GM19239 (cell line): Measurements from ENCODE around the gene KCNK2.
"Not testable (repeated sequence)": the region's sequence is repeated elsewhere in the genome, so short reads cannot be mapped to it uniquely, and the experiment has no call there.

Source experiments
- DNase-seq: peaks from one replicate; pipeline ENCODE4 v3.0.0; 2011; ENCODE audit warnings: low spot score; ENCODE audit not compliant: insufficient read length
- FAIRE-seq: peaks from 2 replicates; lab custom pipeline; 2011; peaks lifted over from hg19 to GRCh38; lab: Jason Lieb, UNC

The KCNK2 gene

DNA sequence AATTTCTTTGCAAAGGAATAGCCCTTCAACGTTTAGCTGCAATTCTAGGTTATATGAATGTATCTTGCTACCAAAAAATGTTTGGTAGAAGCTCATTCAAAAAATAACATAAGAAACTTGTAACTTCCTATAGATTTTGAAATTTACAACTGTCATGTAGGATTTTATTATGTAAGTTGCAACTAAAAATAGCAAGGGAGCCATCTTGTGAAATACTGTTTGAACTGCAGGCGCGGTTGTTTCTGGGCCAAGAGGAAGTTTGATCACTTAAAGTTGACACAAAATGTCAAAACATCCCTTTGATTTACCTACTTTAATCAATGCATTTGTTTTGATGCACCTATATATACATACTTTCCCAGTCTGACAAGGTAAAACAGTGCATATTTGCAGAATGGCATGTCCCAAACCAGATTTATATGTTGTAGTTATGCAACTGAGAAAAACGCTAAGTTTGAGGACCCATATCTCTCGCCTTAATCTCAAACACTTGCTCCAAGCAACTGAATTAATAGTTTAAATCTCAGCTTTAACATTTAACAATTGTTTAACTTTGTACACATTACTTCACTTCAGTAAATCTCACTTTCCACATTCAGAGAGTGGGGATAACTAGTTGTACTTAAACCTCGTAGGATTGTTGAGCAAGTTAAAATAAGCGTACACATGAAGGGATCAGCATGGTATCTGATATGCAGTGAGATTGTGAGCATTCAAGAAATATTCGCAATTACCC is 63.9 kb downstream of the KCNK2 start:
- FAIRE-seq (no peak), DNase-seq (no peak)

DNA sequence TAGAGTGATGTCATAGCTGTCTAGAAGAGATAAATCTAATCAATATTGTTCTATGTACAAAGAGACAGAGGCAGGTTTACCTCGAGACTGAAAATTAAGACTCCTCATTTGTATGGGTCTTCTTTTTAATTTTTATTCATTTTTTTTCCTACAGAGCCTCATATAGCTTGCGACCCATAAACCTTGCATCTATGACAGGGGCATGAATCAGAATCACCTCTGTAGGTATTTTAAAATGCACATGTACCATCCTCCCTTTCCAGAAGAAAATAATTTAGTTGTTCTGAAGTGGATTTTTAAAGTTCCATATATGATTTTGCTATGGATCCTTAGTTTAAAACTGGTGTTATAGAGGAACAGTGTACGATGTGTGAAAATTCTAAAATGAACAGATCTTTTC is 64.5 kb downstream of the KCNK2 start:
- DNase-seq = no peak

DNA sequence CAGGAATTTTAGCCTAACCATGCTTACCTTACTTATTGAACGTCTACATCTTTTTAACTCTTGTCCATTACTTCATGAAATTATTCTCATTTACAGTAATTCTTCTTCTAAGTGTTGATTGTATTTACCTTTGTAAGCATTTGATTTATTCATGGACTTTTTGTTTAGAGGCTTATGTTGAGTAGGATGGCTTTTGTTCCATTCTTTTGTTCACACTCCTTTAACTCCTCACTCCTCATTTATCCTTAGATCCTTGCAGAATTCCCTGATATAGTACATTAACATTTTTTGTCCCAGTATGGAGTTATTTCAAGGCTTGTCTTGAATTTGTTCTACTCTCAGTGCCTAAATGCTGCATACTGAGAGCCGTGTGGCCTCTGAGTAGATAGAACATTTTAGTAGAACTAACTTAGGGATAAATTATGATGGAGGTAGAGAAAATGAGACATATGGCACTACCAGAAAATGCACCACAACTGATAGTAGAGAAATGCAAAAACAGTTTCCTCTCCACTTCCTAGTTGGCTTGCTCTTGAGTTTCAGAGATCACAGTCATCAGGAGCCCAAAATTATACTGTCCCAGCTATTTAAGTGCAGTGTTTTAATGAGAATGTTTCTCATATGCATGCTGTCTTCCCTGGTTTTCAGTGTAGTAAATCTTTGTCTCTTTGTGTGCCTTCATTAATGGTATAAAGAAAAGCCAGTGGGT is 69.5 kb downstream of the KCNK2 start:
- no peak for DNase-seq
- no peak for FAIRE-seq

More for the DNA sequence above, 64.5 kb downstream of the KCNK2 start:
- no peak for FAIRE-seq

DNA sequence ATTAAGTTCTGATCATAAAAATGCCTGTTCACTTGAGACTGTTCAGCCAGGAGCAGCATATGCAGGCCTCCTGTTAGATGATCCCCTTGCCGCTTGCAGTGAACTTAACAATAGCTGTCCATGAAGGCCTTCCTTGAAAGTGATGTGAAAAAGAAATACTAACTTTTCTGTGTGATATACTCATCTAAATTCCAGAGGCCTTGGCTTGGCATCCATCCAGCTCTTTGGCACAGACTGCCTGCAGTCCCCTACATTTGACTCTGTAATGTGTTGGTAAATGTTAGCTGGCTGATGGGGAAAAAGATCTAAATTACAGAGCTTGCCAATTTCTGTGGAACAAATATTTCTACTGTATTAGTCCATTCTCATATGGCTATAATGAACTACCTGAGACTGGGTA is 73.7 kb downstream of the KCNK2 start:
- DNase-seq (no peak), FAIRE-seq (no peak)

DNA sequence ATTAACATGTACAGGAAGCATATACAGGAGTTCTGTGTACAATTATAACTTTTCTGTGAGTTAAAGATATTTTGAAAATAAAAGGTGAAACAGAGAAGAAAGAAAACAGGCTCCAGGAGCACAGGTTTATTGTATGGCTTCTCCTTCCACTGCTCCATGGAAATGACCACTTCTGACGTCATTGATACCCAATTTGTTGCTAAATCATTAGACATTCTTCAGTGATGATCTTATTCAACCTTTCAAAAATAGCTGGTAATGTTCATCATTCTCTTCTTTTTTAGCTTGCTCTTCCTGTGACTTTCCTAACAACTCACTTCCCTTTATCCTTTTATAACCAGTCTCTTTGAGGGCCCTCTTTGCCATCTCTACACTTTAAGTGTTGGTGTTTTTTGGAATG is 77.8 kb downstream of the KCNK2 start:
- DNase-seq = no peak
- FAIRE-seq = no peak

DNA sequence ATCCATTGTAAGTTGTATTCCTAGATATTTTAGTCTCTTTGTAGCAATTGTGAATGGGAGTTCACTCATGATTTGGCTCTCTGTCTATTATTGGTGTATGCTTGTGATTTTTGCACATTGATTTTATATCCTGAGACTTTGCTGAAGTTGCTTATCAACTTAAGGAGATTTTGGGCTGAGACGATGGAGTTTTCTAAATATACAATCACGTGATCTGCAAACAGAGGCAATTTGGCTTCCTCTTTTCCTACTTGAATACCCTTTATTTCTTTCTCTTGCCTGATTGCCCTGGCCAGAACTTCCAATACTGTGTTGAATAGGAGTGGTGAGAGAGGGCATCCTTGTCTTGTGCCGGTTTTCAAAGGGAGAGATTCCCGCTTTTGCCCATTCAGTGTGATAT is 80.6 kb downstream of the KCNK2 start:
- not testable (repeated sequence) for FAIRE-seq, DNase-seq

DNA sequence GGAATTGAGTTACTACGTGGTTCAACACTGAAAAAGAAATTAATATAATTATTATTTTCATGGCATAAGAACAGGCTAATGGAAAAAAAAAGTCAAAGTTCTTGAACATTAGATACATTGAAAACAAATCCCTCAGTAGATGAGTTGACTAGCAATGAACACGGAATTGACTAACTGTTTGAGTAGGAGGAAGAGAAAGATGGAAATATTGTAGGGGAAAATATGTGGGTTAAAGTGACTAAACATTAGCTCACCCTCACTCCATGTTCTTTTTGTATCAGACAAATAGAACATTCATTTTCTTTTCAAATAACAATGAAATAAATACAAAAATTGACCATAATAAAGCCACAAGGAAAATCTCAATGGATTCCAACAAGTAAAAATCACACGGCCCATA is 84.3 kb downstream of the KCNK2 start:
- no peak for FAIRE-seq
- DNase-seq = no peak

DNA sequence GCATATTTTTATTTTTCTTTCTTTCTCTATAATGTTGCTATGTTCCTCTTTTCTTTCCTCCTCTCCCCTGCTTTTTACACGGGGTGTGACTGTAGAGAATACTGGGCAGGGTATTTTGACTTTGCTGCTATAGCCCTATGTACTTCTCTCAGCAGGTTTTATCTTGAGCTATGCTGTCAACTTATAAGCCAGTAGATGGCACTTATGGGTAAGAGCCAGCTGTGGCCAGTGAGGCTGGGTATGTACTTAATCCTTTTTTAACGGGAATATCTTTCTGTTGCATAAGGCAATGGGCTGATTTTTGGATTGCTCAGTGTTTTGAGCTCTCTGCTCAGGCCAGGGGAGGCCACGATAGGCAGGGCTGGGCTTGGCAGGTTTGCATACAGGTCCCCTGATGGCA is 99.0 kb downstream of the KCNK2 start:
- DNase-seq (no peak), FAIRE-seq (no peak)

DNA sequence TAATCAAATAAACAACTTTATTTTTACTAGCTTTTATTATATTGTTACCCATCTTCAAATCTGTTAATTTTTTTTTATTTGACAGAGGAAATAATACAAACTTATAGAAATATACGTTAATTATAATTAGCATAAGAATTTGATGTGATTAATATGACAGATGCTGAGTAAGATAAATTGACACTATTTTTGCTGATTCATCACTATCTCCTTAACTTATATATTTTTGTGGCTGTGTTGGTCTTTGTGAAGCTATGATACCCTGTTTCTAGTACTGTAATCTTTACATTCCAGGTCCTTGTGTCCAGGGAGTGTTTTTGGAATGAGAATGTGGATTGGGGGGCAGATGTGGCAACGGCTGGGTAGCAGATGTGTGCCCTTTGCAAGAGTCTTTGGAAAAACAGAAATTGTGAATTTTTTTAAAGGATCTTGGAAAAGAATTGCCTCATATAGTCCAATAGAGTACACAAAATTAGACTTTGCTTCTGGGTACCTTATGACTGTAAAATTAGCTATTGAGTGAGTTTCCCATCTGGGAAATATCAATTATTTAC is 102.6 kb downstream of the KCNK2 start:
- FAIRE-seq (no peak), DNase-seq (no peak)

DNA sequence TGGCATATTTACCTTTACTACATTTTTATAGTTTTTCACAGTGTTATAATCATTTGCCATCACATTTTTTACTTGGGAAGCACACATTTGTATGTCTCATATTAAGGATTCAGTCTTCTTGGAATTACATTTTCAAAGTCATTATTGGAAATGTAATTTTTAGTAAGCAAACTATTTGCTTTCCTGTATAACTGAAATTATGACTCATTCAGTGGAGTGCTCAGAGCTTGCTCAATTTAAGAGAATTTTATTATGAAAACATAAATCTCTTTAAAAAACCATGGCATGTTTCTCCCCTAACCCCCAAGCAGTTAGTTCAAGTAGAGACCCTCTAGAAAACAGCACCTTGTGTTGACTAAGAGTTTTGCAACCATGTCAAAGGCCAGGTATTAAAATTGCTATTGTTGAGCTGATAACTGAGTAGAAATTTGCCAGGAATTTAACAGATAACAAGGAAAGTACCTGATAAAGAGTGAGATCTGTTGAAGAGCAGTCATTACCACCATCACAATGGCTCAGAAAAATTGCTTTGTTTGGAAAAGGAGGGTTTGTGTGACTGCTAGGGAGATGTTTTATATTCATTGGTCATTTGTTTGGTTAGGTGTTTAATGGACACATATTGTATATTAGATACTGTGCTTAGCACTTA is 105.9 kb downstream of the KCNK2 start:
- DNase-seq = no peak
- FAIRE-seq = no peak

DNA sequence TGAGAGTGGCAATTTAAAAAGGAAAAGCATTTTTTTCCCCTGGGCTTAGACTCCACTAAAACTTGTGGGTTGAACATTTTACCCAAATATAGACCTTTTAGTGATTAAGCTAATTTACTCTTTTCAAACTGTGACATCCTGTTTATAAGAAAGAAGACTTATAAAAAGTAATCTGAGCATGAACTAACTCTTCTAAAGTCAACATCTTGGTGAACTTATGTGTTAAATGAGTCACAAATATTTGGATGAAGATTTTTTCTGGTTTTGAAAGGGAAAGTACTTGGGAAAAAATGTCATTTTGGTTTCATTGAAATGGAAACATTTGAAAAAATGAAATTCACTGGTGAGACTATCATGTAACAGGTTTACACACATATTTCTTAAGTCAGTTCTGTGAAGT is 109.8 kb downstream of the KCNK2 start:
- FAIRE-seq = no peak
- DNase-seq = no peak

DNA sequence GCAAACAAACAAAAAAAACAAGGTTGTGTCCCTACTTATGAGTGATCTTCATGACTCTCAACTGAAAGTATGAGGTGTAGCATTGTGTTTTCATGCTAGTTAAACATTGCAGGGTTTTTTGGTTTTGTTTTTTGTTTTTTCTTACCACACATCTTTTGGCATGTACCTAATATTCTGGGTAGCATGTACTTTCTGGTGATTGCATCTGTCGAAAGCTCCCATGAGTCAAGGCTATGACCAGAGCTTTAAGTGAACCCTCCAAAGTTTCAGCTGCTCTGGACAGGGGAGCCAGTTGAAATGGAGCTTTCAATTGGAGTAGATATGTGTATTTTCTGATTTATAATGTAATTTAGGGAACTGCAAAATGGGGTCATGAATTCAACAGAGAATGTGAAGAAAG is 115.5 kb downstream of the KCNK2 start:
- DNase-seq (no peak), FAIRE-seq (no peak)

DNA sequence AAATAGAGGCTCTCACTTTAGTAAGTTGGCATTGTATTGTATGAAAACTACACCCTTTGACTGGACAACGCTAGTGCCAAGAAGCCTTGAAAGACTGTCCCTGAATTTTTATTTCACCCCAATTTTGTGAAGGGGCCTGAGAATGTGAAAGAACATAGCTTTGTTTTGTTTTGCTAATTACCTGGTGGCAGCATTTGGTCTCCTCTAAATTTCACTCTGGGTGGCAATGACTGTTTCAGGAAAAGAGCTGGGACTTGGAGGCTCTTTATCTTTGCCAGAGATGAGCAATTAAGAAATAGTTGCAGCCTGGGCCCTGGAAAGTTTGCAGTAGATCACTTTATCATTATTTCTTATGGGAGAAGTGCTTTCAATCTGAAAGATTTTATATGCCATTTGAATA is 117.6 kb downstream of the KCNK2 start:
- no peak for DNase-seq
- FAIRE-seq = no peak

DNA sequence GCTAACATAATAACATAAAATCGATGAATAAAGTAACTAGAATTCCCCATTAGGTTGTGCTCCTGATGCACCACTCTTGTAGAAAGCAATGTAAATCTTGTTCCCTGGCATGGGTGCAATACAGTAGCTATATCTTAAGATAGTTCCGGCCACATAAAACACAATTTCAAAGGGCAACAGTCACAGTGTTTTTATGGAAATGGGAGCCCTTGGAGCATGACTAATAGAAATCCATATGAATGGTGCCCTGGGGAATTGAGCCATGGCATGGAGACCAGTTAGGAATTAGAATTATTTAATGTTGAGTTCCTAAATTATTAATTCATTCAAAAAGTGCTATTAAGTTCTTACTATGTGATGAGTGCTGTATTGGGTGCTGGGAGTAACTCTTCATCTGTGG is 118.7 kb downstream of the KCNK2 start:
- FAIRE-seq = no peak
- no peak for DNase-seq

DNA sequence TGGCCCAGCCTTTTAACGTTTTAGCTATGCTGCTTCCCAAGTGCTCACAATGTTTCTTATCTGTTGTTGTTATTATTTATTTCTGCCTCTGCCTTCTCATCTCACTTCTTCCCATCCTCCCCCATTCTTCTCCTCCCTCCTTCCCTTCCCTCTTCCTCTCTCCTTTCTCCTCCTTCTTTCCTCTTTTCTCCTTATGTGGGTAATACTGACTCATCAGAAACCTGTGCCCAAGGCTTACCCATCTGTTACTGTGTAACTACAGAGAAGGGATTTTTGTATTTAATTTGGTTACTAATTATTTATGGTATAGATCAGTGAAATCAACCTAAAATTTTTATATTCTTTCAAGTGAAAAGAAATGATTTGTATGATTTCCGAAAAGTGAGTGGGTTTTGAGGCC is 120.3 kb downstream of the KCNK2 start:
- DNase-seq = no peak
- no peak for FAIRE-seq

DNA sequence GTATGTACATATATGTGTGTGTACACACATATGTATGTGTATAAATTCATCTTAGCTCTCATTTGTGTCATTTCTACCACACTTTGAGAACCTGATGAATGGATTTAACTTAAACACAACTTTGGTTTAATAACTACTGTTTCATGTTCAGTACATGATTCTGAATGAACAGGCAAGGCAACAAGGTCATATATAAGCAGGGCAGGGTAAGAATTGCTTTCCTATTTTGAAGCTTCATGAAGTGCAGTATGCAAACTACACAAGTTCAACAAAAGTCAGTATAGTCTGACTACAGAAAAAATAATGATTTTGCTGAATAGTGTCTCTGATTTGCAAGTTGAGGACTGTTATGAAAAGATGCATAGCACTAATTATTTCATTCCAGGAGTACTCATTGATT is 127.6 kb downstream of the KCNK2 start:
- DNase-seq (no peak), FAIRE-seq (no peak)

DNA sequence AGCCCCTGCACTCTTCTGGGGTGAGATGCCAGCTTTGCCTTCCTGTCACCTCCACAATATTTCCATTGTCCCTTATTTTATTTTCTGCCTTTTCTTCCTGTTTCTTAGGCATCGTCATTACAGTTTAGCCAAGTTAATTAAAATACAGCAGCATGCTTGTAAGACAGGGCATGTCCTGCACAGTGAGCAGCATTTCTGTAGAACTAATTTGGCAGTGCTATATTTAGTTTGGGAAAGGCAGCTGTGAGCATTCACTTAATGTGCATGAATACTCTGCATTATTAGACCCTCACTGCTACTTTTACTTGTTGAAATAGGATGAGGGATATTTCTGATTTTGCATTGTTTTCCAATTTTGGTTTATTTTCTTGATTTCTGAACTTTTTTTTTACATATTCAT is 133.3 kb downstream of the KCNK2 start:
- no peak for DNase-seq
- no peak for FAIRE-seq

DNA sequence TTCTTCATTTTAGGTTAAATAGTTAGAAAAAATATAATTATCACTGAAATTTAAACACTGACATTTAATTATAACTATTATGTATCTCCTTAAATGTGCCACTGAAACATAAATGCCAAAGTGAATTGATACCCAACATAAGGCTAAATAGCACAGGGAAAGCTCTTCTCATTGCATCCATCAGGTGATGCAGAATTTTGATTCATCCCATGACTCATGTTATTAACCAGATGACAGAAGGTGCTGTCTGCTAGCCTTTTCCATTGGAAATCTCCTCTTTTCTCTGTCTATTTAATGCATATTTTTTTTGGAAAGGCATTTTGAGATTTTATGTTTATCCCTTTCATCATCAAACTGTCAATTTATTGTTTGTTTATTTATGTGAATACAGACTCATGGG is 136.8 kb downstream of the KCNK2 start:
- DNase-seq (no peak), FAIRE-seq (no peak)

DNA sequence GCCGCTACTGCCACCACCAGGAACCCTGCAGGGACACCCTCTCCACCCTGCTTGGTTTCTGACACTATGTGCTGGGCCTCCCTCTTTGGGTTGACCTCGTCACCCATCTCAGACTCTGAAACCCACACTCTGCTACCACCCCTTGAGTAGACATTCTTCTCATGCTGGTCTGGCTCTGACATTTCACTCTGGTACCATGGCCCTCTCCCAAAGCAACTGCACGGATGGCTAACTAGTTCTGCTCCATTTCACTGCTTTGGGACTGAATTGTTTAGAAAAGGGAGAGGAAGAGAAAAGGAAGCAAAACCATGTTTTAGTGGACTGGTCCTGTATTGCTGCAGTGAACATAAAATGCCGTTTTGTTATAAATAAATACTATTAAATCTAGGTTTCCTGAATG is 137.8 kb downstream of the KCNK2 start:
- FAIRE-seq = no peak
- no peak for DNase-seq

DNA sequence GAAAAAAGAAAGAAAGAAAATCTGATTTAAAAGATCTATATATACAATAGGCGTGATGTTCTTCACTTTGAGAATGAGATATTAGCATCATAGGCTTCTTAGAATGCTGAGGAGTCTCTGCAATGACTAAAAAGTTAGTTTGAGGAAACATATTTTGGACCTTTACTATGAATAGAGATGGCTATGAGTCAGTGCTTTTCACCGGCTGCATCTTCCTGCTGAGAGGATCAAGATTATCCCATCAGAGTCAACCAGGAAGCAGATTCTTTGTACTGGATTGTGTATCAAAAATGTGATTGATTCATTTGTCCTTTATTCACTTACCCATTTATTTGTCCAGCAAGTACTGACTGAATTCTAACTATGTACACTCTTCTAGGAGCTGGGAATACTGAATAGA is 144.2 kb downstream of the KCNK2 start:
- FAIRE-seq (no peak), DNase-seq (no peak)

DNA sequence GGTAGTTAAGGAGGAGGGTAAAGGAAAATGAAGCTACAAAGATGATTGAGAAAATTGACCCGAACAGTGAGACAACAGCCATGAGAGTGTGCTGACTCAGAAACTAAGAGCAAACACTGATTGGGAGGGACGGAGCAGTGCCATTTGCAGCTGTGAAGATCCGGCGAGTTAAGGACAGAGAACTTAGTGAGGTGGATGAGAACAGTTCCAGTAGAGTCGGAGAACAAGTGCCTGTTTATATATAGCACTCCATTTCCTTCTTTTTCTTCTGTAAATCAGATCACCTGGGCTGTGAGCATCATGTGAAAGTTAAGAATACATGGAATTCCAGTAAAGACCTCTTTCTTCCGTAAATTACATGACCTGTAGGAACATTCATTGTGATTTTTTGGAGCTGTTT is 145.7 kb downstream of the KCNK2 start:
- DNase-seq = no peak
- no peak for FAIRE-seq
